Stimulated activated CD8-positive, alpha-beta memory T cell treated with anti-CD3 and anti-CD28 coated beads, Interleukin-15, amount 100 ng/mL, for 48 hours (primary cell): Measurements from ENCODE around the gene RPL3.
"Not testable (repeated sequence)": the region's sequence is repeated elsewhere in the genome, so short reads cannot be mapped to it uniquely, and the experiment has no call there.

Experiments used
- DNase-seq, 2 donors: peaks; one replicate each; pipeline ENCODE4 v3.0.0-alpha.2; 2020; ENCODE audit warnings: low read depth in 2 of 2

Gene RPL3

GRCh38 chr22:39319284-39320022 lies at the start of gene RPL3:
RPL3 (minus strand) TSS chr22:39319623; CDS start chr22:39319597, 26 bp downstream.
- DNase-seq, result peak; percentile 87 to 91

DNA sequence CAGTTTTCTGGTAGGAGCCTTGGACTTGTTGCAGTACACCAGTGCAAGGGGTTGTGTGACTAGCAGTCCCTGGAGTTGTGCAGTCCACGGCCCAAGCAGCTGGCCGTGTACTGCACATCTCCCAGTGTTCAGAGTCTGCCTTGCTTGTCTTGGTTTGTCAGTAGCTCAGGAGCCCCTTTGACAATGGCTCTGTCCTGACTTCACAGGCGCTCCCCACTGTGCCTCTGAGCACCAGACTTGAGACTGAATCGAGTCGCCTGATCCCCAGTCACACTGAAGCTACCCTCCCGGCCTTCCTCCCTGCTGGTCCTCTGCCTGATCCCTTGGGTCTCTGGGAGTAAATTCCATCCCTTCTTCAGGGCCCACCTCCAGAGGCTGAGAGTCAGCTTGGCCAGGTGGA lies 49.8 kb upstream of the RPL3 start:
- DNase-seq, result no peak

DNA sequence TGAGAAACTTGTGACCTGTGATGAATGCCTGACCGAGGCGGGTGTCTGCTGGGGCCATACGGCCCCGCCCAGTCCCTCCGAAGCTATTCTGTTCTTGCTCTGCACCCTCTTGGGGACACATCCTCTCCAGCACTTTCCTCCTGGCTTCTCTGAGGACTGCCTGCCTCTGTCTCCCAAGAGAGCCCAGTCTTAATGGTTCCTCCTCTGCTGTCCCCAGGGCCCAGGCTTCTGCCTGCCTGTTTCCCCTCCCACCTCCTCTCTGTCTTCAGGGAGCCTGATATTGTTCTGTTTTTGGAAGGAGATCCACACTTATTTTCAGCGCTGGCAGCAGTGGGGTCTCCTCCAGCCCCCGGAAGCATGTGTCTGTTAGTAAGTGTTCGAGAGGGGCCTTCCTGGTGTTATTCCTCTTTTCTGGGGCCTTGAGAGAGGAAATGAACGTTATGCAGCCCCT lies 49.1 kb upstream of the RPL3 start:
- DNase-seq, result no peak

DNA sequence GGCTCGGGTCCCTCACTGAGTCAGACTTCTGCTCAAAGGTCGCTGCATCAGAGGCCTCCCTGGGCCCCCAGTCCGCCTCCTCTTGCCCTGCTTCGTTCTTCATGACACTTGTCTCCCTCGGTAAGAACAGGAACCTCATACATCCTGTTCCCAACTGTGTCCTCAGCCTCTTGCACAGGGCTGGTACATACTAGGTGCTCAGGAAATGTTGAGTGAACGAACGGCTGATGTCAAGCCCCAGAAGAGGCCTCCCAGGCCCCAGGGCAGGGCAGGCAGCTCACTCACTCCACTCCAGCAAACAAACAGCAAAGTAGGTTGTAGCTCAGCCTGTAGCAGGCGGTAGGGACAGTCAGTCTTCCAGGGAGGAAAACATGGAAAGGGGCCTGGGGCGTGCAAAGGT lies 47.6 kb upstream of the RPL3 start:
- no peak for DNase-seq

GRCh38 chr22:39365492-39365780 lies 46.0 kb upstream of the RPL3 start:
- DNase-seq, result no peak

DNA sequence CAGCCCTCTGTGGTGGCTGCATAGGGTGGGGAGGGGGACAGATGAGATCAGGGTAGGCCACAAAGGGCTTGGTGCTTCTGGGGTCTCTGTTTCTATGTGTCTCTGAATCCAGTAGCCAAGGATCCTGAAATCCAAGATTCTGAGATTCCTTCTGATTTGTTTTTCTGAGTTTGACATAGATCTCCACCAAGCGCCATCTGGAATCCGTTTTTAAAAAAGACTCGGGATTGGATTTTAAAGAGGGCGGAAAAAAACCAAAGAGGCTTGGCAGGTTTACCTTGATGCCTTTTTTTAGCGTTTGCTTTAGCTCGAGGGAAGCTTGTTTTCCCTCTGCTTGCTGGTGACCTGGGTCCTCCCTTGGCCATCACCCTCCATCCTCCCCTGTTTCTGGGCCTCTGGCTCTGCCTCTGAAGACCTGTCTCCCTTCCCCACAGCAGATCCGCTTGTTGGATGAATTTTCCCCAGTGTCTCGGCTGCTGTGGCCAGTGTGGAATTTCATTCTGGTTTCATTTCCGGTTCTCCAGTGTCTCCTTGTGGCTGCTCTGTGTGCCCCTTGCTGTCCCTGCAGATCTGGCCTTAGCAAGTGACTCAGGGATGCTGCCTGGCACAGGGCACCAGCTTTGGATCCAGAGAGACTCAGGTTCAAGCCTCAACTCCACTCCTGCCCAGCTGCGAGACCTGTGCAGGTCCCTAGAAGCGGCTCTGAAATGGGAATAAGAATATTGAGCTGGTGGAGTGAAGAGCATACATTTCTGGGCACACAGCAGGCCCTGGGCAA lies 45.5 kb upstream of the RPL3 start:
- DNase-seq, result no peak

- DNase-seq, result no peak
These were observed 44.5 kb upstream of the RPL3 start for GRCh38 chr22:39363751-39364515.

DNA sequence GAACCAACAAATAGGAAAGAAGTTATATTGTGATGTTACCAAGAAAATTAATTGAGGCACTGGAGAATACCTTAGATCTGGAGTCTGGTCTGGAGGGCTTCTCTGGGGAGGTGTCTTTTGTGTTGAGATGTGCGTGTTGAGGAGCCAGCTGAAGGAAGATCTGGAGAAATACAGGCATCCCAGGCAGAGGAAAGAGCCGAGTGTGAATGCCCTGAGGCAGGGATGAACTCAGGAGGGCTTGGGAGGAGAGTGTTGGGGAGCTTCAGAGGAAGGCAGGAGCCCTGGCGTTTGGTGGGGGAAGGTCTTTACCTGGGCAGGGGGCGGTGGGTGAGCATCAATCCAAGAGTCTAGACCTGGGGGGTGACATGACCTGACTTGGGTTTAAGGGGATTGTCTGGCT lies 43.5 kb upstream of the RPL3 start:
- DNase-seq, result no peak

DNA sequence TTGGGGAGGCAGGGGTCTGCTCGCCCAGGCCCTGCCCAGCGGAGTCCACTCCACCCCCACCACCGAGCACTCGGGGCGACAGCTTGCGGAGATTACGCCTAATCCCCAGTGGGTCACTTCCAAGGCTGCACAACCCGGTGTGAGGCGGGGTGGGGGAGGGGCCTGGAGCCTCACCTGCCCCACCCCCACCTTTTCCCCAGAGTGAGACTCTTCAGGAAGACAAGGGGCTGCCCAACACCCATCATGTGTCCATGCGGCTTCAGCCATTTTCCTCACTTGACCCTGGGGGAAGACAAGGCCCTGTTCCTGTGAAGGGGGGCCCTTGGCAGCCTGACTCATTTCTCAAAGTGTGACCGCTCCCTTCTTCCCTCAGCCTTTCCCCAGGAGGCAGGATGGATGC lies 42.8 kb upstream of the RPL3 start:
- no peak for DNase-seq

- no peak for DNase-seq
These were observed 42.1 kb upstream of the RPL3 start for GRCh38 chr22:39361496-39361895.

DNA sequence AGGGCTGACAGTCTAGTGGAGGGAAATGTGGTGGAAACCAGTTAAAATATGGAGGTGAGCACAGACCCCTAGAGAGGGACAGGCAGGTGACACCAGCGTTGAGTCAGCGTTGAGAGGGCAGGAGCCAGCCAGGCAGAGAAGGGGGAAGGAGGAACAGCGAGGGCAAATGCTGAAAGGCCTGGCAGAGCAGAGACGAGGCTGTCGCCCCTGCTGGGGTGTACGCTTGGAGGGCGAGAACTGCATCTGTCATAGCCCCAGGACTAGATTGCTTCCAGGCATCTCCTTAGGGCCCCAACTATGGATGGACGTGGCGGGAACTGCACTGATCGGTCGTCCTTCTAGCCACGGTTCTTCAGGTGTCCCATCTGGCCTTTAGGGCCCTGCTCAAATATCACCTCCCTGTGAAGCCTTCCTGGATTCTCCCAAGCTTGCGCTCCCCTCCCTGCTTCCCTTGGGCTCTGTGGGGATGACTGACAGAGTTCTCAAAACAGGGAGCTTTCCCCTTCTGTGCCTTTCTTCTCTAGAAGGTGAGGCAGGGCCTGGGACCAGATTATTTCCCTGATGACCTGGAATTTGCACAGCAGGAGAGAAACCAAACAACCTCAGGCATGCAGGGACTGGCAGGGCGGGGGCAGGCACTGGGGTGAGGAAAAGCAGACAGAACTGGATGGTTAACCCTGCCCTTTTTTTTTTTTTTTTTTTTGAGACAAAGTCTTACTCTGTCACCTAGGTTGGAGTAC lies 41.4 kb upstream of the RPL3 start:
- no peak for DNase-seq

DNA sequence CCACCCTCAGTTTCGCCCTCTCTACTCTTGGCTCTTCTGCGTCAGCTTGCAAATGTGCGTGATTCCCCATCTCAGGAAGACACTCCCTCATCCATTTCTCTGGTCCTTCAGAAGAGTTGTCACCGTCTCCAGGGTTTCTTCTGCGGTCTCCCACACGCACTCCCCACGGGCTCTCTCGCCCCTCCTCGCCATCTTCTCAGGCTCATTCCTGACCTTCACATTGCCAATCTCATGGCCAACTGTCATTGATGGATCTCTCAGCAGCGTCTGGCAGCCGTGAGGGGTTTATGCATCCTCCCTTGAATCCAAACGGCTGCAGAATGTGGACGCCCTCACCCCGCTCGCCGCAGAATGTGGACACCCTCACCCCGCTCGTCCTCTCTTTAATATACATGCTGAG lies 40.8 kb upstream of the RPL3 start:
- DNase-seq, result no peak

- no peak for DNase-seq
These were observed 40.3 kb upstream of the RPL3 start for GRCh38 chr22:39359659-39360195.

- DNase-seq, result not testable (repeated sequence)
These were observed 38.8 kb upstream of the RPL3 start for GRCh38 chr22:39358197-39358596.

- not testable (repeated sequence) for DNase-seq
These were observed 38.0 kb upstream of the RPL3 start for GRCh38 chr22:39357110-39358108.

DNA sequence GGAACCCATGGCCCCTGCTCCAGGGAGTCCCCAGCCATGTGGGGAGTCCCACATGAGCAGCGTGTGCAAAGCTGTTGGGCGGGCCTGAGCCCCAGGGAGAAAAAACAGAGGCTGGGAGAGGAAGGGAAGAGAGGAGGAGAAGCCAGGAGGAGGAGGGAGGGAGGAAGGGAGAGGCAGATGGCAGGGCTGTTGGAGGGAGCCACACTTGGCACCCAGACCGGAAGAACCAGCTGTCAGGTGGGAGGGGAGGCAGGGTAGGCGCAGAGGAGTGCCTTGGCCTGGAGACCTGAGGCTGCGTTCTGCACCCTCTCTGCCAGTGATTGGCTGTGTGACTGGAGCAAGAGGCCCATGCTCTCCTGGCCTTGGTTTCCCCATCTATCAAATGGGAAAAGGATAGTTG lies 37.0 kb upstream of the RPL3 start:
- no peak for DNase-seq

- not testable (repeated sequence) for DNase-seq
These were observed 36.4 kb upstream of the RPL3 start for GRCh38 chr22:39355805-39356204.

GRCh38 chr22:39355080-39355479 lies 35.7 kb upstream of the RPL3 start:
- DNase-seq, result no peak

GRCh38 chr22:39353346-39353745 lies 33.9 kb upstream of the RPL3 start:
- DNase-seq, result no peak

DNA sequence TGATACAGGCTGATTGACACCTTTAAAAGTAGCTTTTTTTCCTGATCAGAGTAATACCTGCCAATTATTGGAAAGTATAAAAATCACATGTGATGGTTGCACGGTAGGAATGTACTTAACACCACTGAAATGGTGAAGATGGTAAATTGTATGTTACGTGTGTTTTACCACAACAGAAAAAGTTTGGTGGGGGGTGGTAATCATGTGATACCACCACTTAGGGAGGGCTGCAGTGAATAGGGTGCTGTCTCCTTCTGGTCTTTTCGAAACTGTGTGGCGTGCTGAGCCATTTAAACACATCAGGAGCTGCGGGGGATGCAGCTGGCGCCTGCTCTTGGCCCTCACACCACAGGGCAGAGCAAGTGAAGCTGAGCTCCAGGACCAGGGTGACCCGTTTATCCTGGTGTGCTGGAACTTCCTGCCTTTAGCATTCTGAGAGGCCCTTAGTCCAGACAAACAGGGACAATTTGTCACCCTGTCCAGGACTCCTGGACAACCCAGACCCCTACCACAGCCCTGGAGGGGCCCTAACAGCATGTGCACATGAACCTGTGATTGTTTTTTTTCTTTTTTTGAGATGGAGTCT lies 33.0 kb upstream of the RPL3 start:
- no peak for DNase-seq
